A673 (cell line): Measurements from ENCODE around the gene TNIP1.

Source experiments
- EZH2 ChIP-seq: fragments of 200-600 bp; sonication (generic); IDR thresholded peaks from 2 replicates; pipeline ENCODE4 v1.6.1; 2017; ENCODE audit warnings: borderline replicate concordance, low read depth, mild to moderate bottlenecking, mixed read lengths, antibody characterized with exemption, low read length; ENCODE audit not compliant: poor library complexity, severe bottlenecking
- TF ChIP-seq, protein P1 (sequence below): fragments of 300-800, 200-600 bp; sonication (generic); conservative IDR thresholded peaks from 2 replicates; pipeline ENCODE4 v1.5.1; 2017; ENCODE audit warnings: low read depth, mild to moderate bottlenecking, antibody characterized with exemption, low read length, moderate library complexity, mixed read lengths

DNA sequence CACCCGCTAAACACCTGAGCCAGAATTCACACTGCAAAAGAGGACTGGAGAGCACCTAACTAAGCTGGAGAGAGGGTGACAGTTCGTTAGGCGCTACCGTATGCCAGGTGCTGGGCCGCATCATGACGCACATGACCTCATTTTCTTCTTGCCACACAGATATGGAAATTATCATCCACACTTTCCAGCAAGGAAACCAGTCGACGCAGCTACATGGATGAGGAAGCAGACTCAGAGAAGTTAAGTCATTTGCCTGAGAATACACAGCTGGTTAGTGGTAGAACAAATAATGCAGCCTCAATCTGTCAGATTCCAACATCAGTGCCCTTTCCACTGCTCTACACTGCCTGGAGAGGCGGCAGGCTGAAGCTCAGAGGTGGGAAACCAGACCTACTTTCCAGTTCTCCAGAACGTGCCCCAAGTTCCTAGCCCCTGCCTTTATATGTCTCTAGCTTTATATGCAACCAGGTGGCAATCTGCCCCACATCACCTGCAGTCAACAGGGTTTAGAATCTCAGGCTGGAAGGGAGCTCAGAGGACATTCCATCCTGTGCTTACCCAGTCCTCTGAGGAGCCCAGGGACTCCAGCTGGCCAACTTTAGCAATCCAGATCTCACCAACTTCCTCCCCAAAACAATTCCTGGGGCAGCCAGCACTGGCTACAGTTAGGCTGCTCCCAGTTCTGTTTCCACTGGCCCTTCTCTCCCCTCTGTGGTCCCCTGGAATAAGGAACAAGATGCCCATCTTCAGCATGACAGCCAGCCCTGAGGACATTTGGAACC is 8.8 kb downstream of the TNIP1 start:
- TF ChIP-seq, protein P1, sequence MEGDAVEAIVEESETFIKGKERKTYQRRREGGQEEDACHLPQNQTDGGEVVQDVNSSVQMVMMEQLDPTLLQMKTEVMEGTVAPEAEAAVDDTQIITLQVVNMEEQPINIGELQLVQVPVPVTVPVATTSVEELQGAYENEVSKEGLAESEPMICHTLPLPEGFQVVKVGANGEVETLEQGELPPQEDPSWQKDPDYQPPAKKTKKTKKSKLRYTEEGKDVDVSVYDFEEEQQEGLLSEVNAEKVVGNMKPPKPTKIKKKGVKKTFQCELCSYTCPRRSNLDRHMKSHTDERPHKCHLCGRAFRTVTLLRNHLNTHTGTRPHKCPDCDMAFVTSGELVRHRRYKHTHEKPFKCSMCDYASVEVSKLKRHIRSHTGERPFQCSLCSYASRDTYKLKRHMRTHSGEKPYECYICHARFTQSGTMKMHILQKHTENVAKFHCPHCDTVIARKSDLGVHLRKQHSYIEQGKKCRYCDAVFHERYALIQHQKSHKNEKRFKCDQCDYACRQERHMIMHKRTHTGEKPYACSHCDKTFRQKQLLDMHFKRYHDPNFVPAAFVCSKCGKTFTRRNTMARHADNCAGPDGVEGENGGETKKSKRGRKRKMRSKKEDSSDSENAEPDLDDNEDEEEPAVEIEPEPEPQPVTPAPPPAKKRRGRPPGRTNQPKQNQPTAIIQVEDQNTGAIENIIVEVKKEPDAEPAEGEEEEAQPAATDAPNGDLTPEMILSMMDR: no peak
- no peak for TF ChIP-seq EZH2
